GM12878 (cell line): ENCODE results near the gene ARSJ. TPM values are rescaled to one million over a fixed set of nuclear protein-coding genes. Genes with fewer than 3 reads are reported as not detected.

ENCODE experiments used
- ATAC-seq: fragments of 200-7000 bp; cut with Tn5 transposase; 3 replicates; pipeline ENCODE4 v1.9.1; 2020; ENCODE audit warnings: mild to moderate bottlenecking, moderate library complexity
- BruUV-seq: library from RNA; stranded (reverse); fragments of 400-500 nt; replicated peaks from 2 replicates; lab custom pipeline; 2021; lab: Mats Ljungman, UMichigan
- CTCF ChIA-PET: fragments of 300-600 bp; sonication (Branson Sonifier 250); formaldehyde crosslinking; extraction: SDS; loops from one replicate; lab custom pipeline; 2021; ENCODE audit warnings: inconsistent platforms; lab: Yijun Ruan, JAX
- POLR2A ChIA-PET: fragments of 350-600 bp; formaldehyde crosslinking; extraction: SDS; loops from one replicate; lab custom pipeline; 2021; ENCODE audit warnings: inconsistent platforms; lab: Charles Lee
- RAD21 ChIA-PET: fragments of 300-600 bp; sonication (Branson Sonifier 250); formaldehyde crosslinking; loops from one replicate; lab custom pipeline; 2023; ENCODE audit warnings: antibody characterized with exemption; ENCODE audit not compliant: unreplicated experiment; lab: Charles Lee
- SMC1A ChIA-PET: fragments of 300-600 bp; sonication (Branson Sonifier 250); formaldehyde crosslinking; loops from one replicate; lab custom pipeline; 2023; ENCODE audit not compliant: unreplicated experiment, uncharacterized antibody; lab: Charles Lee
- DNase-seq: peaks from one replicate; pipeline ENCODE4 v3.0.0-alpha.2; 2011; ENCODE audit warnings: low read depth, low spot score
- FAIRE-seq: peaks from 3 replicates; lab custom pipeline; 2011; peaks lifted over from hg19 to GRCh38; lab: Jason Lieb, UNC
- H2AFZ ChIP-seq: 2 replicates; pipeline ENCODE4 v1.6.0; 2011; ENCODE audit warnings: low read depth, low read length, control low read depth; ENCODE audit not compliant: control insufficient read depth
- H3K27ac ChIP-seq: 2 replicates; pipeline ENCODE4 v1.5.1; 2011; ENCODE audit warnings: control low read depth; ENCODE audit not compliant: control insufficient read depth, insufficient read depth
- H3K27me3 ChIP-seq, 2 experiments: replicated peaks in 1 of 2; 2 replicates each; pipeline versions ENCODE4 v1.6.0 to v1.6.1; 2011; ENCODE audit warnings: low read length in 1 of 2; ENCODE audit not compliant: control insufficient read depth in 2 of 2, insufficient read depth in 2 of 2
- H3K36me3 ChIP-seq, 2 experiments: 2 replicates each; pipeline ENCODE4 v1.5.1; 2011; ENCODE audit warnings: low read length in 1 of 2; ENCODE audit not compliant: control insufficient read depth in 2 of 2, insufficient read depth in 2 of 2
- H3K4me1 ChIP-seq: 2 replicates; pipeline ENCODE4 v1.6.1; 2011; ENCODE audit warnings: mild to moderate bottlenecking, low read length, moderate library complexity, mixed read lengths; ENCODE audit not compliant: control insufficient read depth, insufficient read depth
- H3K4me2 ChIP-seq: 2 replicates; pipeline ENCODE4 v1.6.0; 2011; ENCODE audit warnings: control low read depth; ENCODE audit not compliant: control insufficient read depth, insufficient read depth
- H3K4me3 ChIP-seq: fragments of 200-600 bp; sonication (generic); 2 replicates; pipeline ENCODE4 v1.5.1; 2016
- H3K79me2 ChIP-seq: 2 replicates; pipeline ENCODE4 v1.6.0; 2011; ENCODE audit warnings: low read length; ENCODE audit not compliant: control insufficient read depth, insufficient read depth
- H3K9ac ChIP-seq: 2 replicates; pipeline ENCODE4 v1.8.0; 2011; ENCODE audit warnings: low read length, control low read depth, mixed read lengths; ENCODE audit not compliant: control insufficient read depth, insufficient read depth
- H3K9me3 ChIP-seq: replicated peaks from 3 replicates; pipeline ENCODE4 v1.5.1; 2011; ENCODE audit warnings: mild to moderate bottlenecking, low read length; ENCODE audit not compliant: control insufficient read depth, insufficient read depth
- H4K20me1 ChIP-seq: 2 replicates; pipeline ENCODE4 v1.6.0; 2011; ENCODE audit not compliant: control insufficient read depth, insufficient read depth
- E2F8 ChIP-seq: fragments of 450-650 bp; IDR thresholded peaks from 2 replicates; pipeline ENCODE4 v1.6.1; 2018; ENCODE audit warnings: mild to moderate bottlenecking, low read depth, moderate library complexity; ENCODE audit not compliant: partially characterized antibody
- FOXK2 ChIP-seq: fragments of 450-650 bp; IDR thresholded peaks from 2 replicates; pipeline ENCODE4 v1.6.1; 2017; ENCODE audit warnings: mild to moderate bottlenecking, moderate library complexity
- IKZF1 ChIP-seq: fragments of 450-650 bp; conservative IDR thresholded peaks from 2 replicates; pipeline ENCODE4 v1.6.1; 2017; ENCODE audit warnings: antibody characterized with exemption, mild to moderate bottlenecking
- NFYA ChIP-seq: IDR thresholded peaks from 2 replicates; pipeline ENCODE4 v1.6.1; 2011; ENCODE audit warnings: low read depth, mild to moderate bottlenecking, low read length, improper control_type of control experiment, borderline replicate concordance
- NR2C2 ChIP-seq: IDR thresholded peaks from 2 replicates; pipeline ENCODE4 v1.6.1; 2011; ENCODE audit warnings: borderline replicate concordance, low read depth; ENCODE audit not compliant: control insufficient read depth, insufficient read length
- REST ChIP-seq: IDR thresholded peaks from 2 replicates; pipeline ENCODE4 v1.6.1; 2012; ENCODE audit warnings: mild to moderate bottlenecking, low read depth, low read length
- RFX5 ChIP-seq: IDR thresholded peaks from 2 replicates; pipeline ENCODE4 v1.6.1; 2011; ENCODE audit warnings: low read depth, low read length, improper control_type of control experiment
- SPI1 ChIP-seq: IDR thresholded peaks from 2 replicates; pipeline ENCODE4 v1.6.1; 2011; ENCODE audit warnings: low read depth, mild to moderate bottlenecking, low read length, moderate library complexity, borderline replicate concordance; ENCODE audit not compliant: insufficient read depth
- SREBF2 ChIP-seq: IDR thresholded peaks from 2 replicates; pipeline ENCODE4 v1.6.1; 2012; ENCODE audit warnings: mild to moderate bottlenecking, low read length
- YY1 ChIP-seq: IDR thresholded peaks from 2 replicates; pipeline ENCODE4 v1.6.1; 2011; ENCODE audit warnings: low read depth, mild to moderate bottlenecking, low read length
- ZSCAN29 ChIP-seq: fragments of 450-650 bp; IDR thresholded peaks from 2 replicates; pipeline ENCODE4 v1.6.1; 2017; ENCODE audit warnings: mild to moderate bottlenecking, moderate library complexity
- WGBS: methylation state at CpG from one replicate; pipeline ENCODE4 v1.1.6; 2016; ENCODE audit warnings: low lambda C conversion rate; ENCODE audit not compliant: insufficient replicate concordance, insufficient coverage; ENCODE audit errors: missing lambda C conversion rate; 5-methylcytosine and 5-hydroxymethylcytosine counted together
- in situ Hi-C: fragments of 300-500 bp; cut with MboI; formaldehyde crosslinking; loops from 9 replicates; pipeline ENCODE4 v1.14.3; 2018; ENCODE audit warnings: mixed read lengths
- intact Hi-C: fragments of 100-400 bp; cut with micrococcal nuclease; formaldehyde crosslinking; loops from one replicate; pipeline ENCODE4 v1.14.2; 2022; ENCODE audit not compliant: unreplicated experiment
- polyA plus RNA-seq, 11 experiments: library from polyadenylated mRNA; depleted of rRNA in 4 of 11; unstranded in 6 of 11; stranded (reverse) in 5 of 11; fragments of >200 nt; fragmentation: Nextera tagmentation in 4 of 11; fragmentation: Illumina TruSeq in 1 of 11; extraction: Ambion mirVana in 4 of 11; extraction: Trizol in 1 of 11; gene quantifications; 1 replicate in 1 of 11; 2 replicates in 10 of 11; pipeline versions ENCODE4 v1.2.1 to v1.2.3, GENCODE V29; 2011 to 2016; ENCODE audit warnings: inconsistent platforms in 2 of 11, missing spikeins in 2 of 11, low read depth in 1 of 11
- total RNA-seq, 4 experiments: library from RNA; depleted of rRNA in 3 of 4; stranded (reverse); fragments of >200 nt in 3 of 4; fragmentation: Illumina TruSeq in 1 of 4; extraction: Trizol in 1 of 4; gene quantifications; 2 replicates each; pipeline versions ENCODE4 v1.2.1 to v1.2.3, GENCODE V29; 2013 to 2021
- TF ChIP-seq, protein P1 (sequence below): fragments of 450-650 bp; IDR thresholded peaks from 2 replicates; pipeline ENCODE4 v1.6.1; 2016; ENCODE audit warnings: mild to moderate bottlenecking
- TF ChIP-seq, protein P2 (sequence below): IDR thresholded peaks from 2 replicates; pipeline ENCODE4 v1.6.1; 2011; ENCODE audit warnings: borderline replicate concordance, low read depth, mild to moderate bottlenecking, moderate library complexity, mixed read lengths, low read length; ENCODE audit not compliant: insufficient read depth; ENCODE audit errors: extremely low read length

The ARSJ gene
- total and polyA plus RNA-seq, 10 of the 15 experiments (the other 5 are each of a cell fraction or from before 2014, with no cell fraction given), result under 0.01 to 0.19 (median 0.04) TPM; not detected in 5

DNA sequence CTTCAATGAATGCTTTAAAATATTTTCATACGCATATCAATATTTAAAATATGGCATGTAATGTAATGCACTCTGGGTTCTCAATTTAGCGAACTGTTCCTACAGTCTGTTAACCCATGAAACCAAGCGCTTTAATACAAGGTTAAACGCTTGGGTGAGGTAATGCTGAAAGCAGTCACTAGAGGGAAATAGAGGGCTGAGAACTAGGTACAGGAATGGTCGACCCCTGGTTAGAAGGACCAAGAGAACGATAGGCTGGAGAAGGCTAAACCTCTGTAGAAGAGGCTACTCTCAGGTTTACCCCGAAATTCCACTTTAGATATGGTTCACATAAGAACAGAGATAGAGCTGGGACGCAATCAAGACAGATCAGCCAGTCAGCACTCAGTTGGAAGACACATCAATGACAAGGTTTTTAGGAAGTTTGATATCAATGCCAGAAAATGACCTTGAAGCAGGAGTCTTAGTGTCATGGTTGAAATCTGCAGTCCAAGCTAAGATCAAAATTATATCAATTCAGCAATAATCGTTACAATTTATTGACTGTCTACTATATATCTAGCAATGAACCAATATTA lies 26.9 kb downstream of the ARSJ start (continued):
- TF ChIP-seq E2F8, result no peak
- peak; percentile 75; the same call in 1 of the 2 replicates for TF ChIP-seq YY1
- TF ChIP-seq NR2C2, result no peak
- TF ChIP-seq RFX5, result no peak
- TF ChIP-seq, protein P1, sequence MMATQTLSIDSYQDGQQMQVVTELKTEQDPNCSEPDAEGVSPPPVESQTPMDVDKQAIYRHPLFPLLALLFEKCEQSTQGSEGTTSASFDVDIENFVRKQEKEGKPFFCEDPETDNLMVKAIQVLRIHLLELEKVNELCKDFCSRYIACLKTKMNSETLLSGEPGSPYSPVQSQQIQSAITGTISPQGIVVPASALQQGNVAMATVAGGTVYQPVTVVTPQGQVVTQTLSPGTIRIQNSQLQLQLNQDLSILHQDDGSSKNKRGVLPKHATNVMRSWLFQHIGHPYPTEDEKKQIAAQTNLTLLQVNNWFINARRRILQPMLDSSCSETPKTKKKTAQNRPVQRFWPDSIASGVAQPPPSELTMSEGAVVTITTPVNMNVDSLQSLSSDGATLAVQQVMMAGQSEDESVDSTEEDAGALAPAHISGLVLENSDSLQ, result no peak
- TF ChIP-seq, all 136 proteins: peak for 6

- Histone ChIP-seq H3K4me3 (no peak overlapping the region), H3K9me3 (no peaks in the 10 kb centered on the region), H3K4me1 (no peaks in the 10 kb centered on the region), H4K20me1 (no peaks in the 10 kb centered on the region), H2AFZ (no peak overlapping the region), H3K9ac (no peak overlapping the region), H3K27me3 (no peaks in the 10 kb centered on the region), H3K4me2 (no peak overlapping the region), H3K79me2 (no peaks in the 10 kb centered on the region), H3K27ac (no peak overlapping the region), H3K36me3 (no peaks in the 10 kb centered on the region)
- SMC1A ChIA-PET, result interaction anchor here (0.7 to 10.8 kb wide), 16 partner anchors 8 to 560 kb away, joined by 3 to 145 read pairs (median 4); no protein-coding TSS in a partner anchor
- CTCF ChIA-PET, result interaction anchor here (0.6 to 5.0 kb wide), 18 partner anchors 14 to 746 kb away, joined by 3 to 94 read pairs (median 4); no protein-coding TSS in a partner anchor
- 62% methylated on average over 6 of the region's 6 CpGs for WGBS
- intact Hi-C loops (loop anchor here (5.0 to 10.0 kb wide), 3 partner anchors 169 to 744 kb away; no protein-coding TSS in a partner anchor), in situ Hi-C loops (loop anchor here (10.0 kb wide), 1 partner anchor 434 kb away; no protein-coding TSS in a partner anchor)
- RAD21 ChIA-PET, result interaction anchor here (1.0 to 5.0 kb wide), 5 partner anchors 75 to 556 kb away, joined by 3 to 60 read pairs (median 4); no protein-coding TSS in a partner anchor
- no peak for FAIRE-seq
- ATAC-seq, result no peak
- no peak for DNase-seq
- BruUV-seq, result no TSS peak
- POLR2A ChIA-PET, result no interaction called here
- TF ChIP-seq IKZF1 (no peak), SPI1 (no peak), FOXK2 (no peak), SREBF2 (no peak), NFYA (no peak), ZSCAN29 (no peak), REST (no peak)
- TF ChIP-seq, protein P2, sequence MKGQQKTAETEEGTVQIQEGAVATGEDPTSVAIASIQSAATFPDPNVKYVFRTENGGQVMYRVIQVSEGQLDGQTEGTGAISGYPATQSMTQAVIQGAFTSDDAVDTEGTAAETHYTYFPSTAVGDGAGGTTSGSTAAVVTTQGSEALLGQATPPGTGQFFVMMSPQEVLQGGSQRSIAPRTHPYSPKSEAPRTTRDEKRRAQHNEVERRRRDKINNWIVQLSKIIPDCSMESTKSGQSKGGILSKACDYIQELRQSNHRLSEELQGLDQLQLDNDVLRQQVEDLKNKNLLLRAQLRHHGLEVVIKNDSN, result no peak
Observed at GRCh38 chr4:113951263-113951662, 28.2 kb downstream of the ARSJ start.
